NK-92 treated with Interleukin-12 subunit alpha and Interleukin-12 subunit beta, amount 100 ng/mL, for 24 hours (cell line): Measurements from ENCODE around the gene CISD2.
"Not testable (repeated sequence)": the region's sequence is repeated elsewhere in the genome, so short reads cannot be mapped to it uniquely, and the experiment has no call there.

Experiments used
- DNase-seq: peaks from one replicate; lab custom pipeline; 2025; lab: John Stamatoyannopoulos, UW

The CISD2 gene

GRCh38 chr4:102850370-102850769 is 18.4 kb upstream of the CISD2 start:
- DNase-seq = no peak

GRCh38 chr4:102858828-102859464 is 9.8 kb upstream of the CISD2 start:
- DNase-seq = no peak

GRCh38 chr4:102860611-102861324 is 8.0 kb upstream of the CISD2 start:
- no peak for DNase-seq

GRCh38 chr4:102862016-102862415 is 6.8 kb upstream of the CISD2 start:
- no peak for DNase-seq

- DNase-seq = no peak
Measured at GRCh38 chr4:102862747-102863146, 6.0 kb upstream of the CISD2 start.

GRCh38 chr4:102865327-102865726 is 3.5 kb upstream of the CISD2 start:
- DNase-seq = not testable (repeated sequence)

- no peak for DNase-seq
Measured at GRCh38 chr4:102867278-102868152, 1.3 kb upstream of the CISD2 start.

- DNase-seq = no peak
Measured at GRCh38 chr4:102868153-102868780, 525 bp upstream of the CISD2 start.

GRCh38 chr4:102869569-102870197 is 891 bp downstream of the CISD2 start:
- DNase-seq = no peak

GRCh38 chr4:102871772-102872171 is 3.0 kb downstream of the CISD2 start:
- no peak for DNase-seq

- not testable (repeated sequence) for DNase-seq
Measured at GRCh38 chr4:102877477-102878106, 8.8 kb downstream of the CISD2 start.

GRCh38 chr4:102878349-102878748 is 9.6 kb downstream of the CISD2 start:
- DNase-seq = not testable (repeated sequence)

- no peak for DNase-seq
Measured at GRCh38 chr4:102878901-102879300, 10.1 kb downstream of the CISD2 start.

- no peak for DNase-seq
Measured at GRCh38 chr4:102881343-102881742, 12.6 kb downstream of the CISD2 start.

- DNase-seq = no peak
Measured at GRCh38 chr4:102883278-102883677, 14.5 kb downstream of the CISD2 start.

GRCh38 chr4:102888570-102888969 is 19.8 kb downstream of the CISD2 start:
- not testable (repeated sequence) for DNase-seq

- not testable (repeated sequence) for DNase-seq
Measured at GRCh38 chr4:102889866-102890265, 21.1 kb downstream of the CISD2 start.

- not testable (repeated sequence) for DNase-seq
Measured at GRCh38 chr4:102896547-102896946, 27.8 kb downstream of the CISD2 start.

- not testable (repeated sequence) for DNase-seq
Measured at GRCh38 chr4:102897610-102898009, 28.8 kb downstream of the CISD2 start.

- DNase-seq = no peak
Measured at GRCh38 chr4:102901804-102902203, 33.0 kb downstream of the CISD2 start.

- no peak for DNase-seq
Measured at GRCh38 chr4:102918859-102919258, 50.1 kb downstream of the CISD2 start.
